NCI-H1417 (cell line): ENCODE measurements around the gene TK1.

Experiments used
- DNase-seq, 3 experiments: peaks; one replicate each; lab custom pipeline; 2025; lab: John Stamatoyannopoulos, UW

TK1 gene

DNA sequence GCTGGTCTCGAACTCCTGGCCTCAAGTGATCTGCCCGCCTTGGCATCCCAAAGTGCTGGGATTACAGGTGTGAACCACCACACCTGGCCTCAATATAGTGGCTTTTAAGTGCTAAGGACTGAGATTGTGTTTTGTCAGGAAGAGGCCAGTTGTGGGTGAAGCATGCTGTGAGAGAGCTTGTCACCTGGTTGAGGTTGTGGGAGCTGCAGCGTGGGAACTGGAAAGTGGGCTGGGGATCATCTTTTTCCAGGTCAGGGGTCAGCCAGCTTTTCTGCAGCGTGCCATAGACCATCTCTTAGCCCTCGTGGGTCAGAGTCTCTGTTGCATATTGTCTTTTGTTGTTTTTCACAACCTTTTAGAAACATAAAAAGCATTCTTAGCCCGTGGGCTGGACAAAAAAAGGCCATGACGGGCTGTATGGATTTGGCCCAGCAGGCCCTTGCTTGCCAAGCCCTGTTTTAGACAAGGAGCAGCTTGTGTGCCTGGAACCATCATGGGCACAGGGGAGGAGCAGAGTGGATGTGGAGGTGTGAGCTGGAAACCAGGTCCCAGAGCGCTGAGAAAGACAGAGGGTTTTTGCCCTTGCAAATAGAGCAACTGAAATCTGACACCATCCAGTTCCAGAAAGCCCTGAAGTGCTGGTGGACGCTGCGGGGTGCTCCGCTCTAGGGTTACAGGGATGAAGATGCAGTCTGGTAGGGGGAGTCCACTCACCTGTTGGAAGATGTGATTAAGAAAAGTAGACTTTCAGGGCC is 32.7 kb upstream of the TK1 start:
- DNase-seq: peak in 1 of 3 experiments; percentile 54

DNA sequence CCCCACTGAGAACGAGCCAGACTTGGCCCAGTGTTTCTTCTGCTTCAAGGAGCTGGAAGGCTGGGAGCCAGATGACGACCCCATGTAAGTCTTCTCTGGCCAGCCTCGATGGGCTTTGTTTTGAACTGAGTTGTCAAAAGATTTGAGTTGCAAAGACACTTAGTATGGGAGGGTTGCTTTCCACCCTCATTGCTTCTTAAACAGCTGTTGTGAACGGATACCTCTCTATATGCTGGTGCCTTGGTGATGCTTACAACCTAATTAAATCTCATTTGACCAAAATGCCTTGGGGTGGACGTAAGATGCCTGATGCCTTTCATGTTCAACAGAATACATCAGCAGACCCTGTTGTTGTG is 27.8 kb upstream of the TK1 start:
- DNase-seq: peak in 1 of 3 experiments; percentile 54

DNA sequence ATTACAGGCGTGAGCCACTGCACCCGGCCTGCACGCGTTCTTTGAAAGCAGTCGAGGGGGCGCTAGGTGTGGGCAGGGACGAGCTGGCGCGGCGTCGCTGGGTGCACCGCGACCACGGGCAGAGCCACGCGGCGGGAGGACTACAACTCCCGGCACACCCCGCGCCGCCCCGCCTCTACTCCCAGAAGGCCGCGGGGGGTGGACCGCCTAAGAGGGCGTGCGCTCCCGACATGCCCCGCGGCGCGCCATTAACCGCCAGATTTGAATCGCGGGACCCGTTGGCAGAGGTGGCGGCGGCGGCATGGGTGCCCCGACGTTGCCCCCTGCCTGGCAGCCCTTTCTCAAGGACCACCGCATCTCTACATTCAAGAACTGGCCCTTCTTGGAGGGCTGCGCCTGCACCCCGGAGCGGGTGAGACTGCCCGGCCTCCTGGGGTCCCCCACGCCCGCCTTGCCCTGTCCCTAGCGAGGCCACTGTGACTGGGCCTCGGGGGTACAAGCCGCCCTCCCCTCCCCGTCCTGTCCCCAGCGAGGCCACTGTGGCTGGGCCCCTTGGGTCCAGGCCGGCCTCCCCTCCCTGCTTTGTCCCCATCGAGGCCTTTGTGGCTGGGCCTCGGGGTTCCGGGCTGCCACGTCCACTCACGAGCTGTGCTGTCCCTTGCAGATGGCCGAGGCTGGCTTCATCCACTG is 27.3 kb upstream of the TK1 start, which contains the start of gene BIRC5:
BIRC5 (plus strand) TSS at position 238 of the 690 bp plus-strand sequence; CDS start at position 302, 64 bp downstream.
- DNase-seq: peak; percentile 90 to 96 (median 93)

DNA sequence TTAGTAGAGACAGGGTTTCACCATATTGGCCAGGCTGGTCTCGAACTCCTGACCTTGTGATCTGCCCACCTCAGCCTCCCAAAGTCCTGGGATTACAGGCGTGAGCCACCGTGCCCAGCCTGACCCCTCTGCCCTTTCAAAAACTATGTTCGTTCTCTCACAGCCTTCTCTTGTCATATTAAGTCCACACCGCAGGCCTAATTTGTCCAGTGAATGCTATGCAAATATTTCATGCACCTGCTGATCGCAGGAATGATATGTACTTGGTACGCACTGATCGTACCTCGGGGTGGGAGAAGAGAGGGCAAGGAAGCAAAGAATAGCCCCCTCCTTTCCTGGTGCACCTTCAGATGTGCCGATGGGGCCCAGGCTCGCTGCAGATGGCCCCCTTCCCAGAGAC is 24.2 kb upstream of the TK1 start:
- peak in 1 of 3 experiments; percentile 10 for DNase-seq

DNA sequence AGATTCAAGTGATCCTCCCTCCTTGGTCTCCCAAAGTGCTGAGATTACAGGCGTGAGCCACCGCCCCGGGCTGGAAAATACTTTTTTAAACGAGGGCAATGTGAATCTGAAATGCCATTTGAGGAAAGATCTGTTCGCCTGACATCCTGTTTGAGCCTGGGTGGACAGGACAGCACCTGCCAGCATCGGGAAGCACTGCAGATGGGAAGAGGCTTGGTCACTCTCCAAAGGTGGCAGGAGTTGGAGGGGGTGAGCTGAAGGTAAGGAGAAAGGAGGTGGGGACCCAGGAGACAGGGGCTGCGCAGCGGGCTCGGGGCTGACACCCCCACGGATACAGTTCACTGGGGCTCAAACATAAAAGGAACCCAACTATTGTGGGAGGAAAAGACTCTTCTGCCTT is 23.3 kb upstream of the TK1 start:
- DNase-seq: no peak

DNA sequence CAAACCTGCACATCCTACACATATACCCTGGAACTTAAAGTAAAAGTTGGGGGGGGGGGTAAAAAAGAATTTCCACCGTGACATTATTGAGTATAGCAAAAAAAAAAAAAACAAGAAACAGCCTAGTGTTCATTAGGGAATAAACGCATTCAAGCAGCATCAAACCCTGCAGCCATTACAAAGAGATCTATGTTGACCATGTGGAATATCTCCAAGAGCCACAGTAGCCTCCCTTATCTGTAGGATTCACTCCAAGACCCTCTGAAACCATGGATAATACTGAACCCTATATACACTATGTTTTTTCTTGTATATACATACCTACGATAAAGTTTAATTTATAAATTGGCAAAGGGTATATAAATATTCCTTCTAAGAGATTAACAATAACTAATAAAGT is 21.6 kb upstream of the TK1 start:
- no peak for DNase-seq

DNA sequence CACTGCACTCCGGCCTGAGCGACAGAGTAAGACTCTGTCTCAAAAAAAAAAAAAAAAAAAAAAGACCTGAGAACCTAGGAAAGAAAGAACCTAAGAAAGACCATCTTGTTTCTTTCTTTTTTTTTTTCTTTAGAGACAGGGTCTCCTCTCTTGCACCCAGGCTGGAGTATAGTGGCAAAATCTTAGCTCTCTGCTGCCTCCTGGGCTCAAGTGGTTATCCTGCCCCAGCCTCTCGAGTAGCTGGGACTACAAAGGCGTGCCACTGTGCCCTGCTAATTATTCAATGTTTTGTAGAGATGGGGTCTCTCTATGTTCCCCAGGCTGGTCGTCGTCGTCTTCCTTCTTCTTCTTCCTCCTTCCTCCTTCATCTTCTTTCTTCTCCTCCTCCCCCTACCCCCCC is 19.4 kb upstream of the TK1 start:
- DNase-seq: no peak

DNA sequence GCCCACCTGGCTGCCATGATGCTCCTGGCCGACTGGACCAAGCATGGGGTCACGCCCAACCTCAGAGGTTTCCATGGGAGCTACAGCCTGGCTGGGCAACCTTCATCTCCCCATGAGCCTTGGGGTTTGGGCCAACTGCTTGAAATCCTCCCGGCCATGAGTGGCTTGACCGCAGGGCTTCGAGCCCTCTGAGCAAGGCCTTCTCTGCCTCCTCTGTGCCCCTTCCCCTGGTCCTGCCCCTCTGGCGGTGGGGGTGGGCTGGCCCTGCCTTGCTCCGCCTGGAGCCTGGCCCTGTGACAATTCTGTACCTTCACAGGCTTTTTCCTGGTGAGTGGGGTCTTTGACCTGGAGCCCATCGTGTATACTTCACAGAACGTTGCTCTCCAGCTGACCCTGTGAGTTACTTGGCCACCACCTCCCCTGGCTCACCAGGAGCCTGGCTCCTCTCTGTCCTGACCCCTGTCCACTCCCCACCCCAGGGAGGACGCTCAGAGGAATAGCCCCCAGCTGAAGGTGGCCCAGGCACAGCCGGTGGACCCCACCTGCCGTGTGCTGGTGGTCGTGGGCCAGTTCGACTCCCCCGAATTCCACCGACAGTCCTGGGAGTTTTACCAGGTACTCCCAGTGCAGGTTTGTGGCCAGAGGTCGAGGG is 18.4 kb upstream of the TK1 start:
- no peak for DNase-seq

DNA sequence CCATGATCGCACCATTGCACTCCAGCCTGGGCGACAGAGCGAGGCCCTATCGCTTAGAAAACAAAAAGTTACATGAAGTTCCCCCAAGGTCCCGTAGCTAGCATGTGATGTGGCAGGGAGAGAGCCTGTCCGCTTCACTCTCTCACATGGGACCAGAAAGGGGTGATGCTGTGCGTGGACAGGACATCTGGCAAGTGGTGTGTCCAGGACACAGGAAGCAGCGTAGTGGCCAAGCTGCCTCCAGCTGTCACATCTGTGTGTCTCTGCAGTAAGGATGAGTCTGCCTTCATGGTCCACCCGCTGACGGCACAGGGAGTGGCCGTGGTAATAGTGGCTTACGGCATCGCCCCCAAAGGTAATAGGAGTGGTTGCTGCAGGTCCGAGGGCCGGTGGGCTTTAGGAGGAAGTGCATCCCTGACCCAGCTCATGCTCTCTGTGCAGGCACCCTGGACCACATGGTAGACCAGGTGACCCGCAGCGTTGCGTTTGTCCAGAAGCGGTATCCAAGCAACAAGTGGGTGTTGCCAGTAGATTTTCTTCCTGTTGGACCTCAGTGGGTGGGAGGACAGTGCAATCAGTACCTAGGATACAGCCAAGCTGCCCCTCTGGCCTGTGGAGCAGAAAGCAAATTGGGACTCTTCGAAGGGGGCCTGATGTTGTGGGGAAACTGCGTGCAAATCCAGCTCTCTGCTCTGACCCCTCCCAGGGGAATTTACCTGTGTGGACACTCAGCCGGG is 17.7 kb upstream of the TK1 start:
- DNase-seq: no peak

DNA sequence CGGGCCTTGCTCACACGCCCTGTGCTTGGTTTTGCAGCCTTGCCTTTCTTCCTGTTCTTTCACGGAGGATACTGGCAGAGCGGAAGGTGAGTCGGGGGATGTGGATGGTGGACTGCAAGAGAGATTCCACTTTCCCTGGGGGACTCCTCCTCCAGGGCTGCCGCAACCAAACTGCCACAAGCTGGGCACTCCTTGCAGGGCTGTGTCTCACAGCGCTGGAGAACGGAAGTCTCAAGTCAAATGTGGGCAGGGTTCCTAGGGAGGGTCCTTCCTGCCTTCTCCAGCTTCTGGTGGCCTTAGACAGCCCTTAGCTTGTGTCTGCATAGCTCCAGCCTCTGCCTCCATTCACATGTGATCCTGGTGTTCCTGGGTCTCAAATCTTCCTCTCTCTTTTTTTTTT is 15.8 kb upstream of the TK1 start:
- DNase-seq: no peak

DNA sequence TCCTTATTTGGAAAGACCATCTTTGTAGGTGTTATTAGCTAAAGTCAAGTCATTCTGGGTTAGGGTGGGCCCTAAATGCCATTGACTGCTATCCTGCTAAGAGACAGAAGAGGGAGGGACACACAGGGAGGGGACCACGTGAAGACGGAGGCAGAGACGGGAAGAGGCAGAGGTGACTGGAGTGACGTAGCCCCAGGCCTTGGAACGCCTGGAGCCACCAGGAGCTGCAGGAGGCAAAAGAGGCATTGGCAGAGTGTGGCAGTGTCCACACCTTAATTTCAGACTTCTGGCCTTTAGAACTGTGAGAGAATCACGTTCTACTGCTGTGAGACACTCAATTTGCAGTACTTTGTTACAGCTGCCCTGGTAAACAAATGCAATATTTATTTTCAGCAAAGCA is 13.6 kb upstream of the TK1 start:
- DNase-seq: no peak

DNA sequence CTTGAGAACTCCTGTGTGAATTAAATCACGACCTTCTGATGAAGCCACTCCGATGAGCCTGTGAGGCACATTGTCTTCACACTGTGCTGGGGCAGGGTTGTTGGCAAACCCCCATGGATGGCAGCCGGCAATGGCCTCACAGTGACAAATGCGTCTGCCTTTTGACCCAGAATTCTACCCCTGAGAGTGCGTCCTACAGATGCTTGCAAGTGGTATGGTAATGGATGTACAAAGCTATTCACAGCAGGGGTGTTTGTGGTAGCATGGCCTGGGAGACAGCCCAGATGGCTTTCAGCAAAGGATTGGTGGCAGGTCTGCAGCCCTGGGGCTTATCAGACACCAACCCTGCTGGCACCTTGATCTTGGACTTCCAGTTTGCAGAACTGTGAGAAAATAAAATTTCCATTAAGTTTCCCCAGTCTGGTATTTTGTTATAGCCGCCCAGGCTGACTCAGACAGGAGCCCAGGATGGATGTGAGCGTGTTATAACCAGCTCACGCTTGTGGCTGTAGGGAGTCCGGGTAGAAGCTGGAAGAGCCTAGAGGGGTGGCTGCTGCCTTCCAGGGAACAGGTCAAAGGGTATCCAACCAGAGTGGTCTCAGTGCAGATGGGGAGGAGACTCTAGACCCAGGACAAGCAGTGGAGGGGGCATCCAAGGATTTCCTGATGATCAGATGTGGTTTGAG is 10.4 kb upstream of the TK1 start:
- peak in 1 of 3 experiments; percentile 29 for DNase-seq

DNA sequence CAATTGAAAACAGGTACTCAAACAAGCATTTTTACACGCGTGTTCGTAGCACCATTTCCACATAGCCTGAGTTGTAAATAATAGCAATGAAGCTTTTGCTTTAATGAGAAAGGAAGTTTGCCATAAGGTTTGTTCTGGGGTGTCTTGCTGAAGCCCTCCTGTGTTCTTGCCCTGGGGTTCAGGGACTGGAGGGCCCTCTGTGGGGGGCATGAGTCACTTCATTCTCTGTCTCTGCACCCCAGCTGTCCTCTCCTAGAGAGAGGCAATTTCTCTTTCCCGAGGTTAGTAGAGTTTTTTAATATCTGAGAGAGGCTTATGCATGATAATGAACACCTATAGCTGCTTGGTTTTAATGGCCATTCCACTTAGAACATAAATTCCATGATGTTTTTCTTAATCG is 9.9 kb upstream of the TK1 start:
- DNase-seq: no peak

DNA sequence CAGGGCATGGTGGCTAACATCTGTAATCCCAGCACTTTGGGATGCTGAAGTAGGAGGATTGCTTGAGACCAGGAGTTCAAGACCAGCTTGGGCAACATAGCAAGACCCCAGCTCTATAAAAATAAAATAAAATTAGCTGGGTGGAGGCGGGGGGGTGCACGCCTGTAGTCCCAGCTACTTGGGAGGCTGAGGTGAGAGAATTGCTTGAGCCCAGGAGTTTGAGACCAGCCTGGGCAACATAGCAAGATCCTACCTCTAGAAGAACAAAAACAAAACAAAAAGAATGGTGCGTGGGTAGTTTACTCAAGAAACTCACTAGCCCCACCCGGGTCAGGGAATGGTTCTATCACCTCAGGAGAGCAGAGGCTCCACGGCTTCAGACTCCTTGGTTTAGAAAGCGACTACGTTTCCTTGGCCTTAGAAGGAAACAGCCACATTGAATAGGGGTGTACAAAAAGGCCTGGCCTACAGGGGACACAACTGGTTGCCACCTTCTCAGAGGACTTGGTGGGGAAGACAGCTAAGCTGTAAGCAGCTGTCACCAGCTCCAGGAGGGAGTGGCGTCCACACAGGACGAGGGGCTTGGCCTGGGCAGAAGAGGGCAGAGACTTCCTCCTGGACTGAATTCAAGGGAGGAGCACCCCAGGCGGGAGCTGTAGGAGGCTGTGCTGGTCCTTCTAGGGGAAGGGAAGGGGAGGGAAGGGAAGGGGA is 716 bp downstream of the TK1 start:
- peak in 1 of 3 experiments; percentile 48 for DNase-seq

DNA sequence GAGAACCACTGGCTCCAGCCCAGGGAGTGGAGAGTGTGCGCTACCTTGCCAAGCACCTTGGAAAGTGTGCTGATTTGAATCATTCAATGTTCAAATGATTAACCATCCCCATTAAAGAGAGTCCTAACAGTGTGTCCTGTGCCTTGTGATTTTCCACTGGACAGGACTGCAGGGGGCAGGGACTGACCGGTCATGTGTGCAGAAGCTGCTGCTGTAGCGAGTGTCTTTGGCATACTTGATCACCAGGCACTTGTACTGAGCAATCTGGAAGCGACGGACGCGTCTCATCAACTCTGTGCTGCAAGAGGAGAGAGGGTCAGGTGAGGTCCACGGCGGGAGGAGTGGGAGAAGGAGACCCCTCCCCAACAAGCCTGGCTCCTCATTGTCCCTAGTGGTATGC is 2.0 kb downstream of the TK1 start:
- no peak for DNase-seq

DNA sequence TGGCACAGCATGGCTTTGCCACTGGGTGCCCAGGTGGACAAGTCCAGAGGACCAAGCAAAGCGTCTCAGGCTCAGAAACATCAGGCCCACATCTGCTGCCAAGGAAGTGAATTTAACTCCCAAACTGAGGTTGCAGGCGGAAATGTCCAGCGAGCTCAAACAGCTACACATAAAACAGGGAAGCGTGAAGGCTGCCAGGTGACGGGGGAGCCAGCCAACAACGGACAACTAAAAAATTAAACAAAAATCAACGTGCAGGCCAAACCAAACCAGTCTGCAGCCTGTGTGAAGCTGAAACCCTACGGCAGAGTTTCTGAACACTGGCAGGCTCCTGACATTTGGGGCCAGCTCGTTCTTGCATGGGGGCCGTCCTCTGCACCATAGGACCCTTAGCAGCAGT is 2.5 kb downstream of the TK1 start:
- DNase-seq: no peak

DNA sequence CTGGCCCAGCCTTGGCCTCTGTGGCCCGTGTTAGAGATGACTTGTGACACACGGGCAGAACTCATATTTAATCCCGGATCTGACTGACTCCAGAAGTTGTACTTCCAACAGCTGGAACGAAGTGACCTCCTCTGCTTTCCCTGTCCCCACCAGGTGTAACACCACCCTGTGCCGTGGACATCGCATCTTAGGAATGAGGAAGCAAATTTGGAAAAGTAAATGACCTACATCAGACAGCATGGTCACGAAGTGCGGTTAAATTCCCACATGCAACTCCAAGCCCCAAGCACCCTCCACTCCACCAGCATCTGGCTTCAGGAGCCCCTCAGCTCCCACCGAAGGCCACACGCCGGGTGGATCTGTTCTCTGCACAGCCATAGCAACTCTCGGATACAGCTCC is 2.9 kb downstream of the TK1 start:
- DNase-seq: no peak

DNA sequence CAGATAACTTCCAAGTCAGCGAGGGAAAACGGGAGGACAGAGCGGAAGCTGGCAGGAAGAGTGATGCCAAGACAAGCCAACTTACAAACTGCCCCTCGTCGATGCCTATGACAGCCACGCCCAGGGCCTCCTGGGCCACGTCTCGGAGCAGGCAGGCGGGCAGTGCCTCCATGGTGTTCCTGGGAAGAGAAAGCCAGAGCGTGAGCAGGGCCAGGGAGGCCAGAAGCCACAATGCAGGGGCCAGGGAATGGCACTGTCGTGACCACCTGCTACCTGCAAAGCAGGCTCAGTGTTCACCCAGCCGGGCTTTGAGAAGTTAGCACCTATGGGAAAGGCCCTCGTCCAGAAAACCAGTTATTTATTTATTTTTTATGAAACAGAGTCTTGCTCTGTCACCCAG is 4.3 kb downstream of the TK1 start:
- no peak for DNase-seq

DNA sequence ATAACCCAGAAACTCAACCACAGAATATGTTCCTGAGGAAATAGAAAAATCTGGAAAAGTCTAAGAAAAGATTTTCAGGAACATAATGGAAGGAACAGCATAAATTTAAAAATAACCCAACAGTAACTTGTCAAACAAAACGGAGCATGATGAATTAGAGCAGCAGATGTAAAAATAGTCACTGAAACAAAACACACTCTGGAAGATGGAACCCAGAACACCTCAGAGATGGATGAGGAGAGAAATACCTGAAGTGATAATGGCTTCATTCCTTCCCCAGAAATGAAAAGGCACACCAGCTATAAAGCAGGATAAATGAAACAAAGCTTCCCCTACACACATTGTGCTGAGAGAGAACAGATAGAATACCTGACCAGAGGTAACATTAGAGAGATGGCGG is 6.3 kb downstream of the TK1 start:
- no peak for DNase-seq

DNA sequence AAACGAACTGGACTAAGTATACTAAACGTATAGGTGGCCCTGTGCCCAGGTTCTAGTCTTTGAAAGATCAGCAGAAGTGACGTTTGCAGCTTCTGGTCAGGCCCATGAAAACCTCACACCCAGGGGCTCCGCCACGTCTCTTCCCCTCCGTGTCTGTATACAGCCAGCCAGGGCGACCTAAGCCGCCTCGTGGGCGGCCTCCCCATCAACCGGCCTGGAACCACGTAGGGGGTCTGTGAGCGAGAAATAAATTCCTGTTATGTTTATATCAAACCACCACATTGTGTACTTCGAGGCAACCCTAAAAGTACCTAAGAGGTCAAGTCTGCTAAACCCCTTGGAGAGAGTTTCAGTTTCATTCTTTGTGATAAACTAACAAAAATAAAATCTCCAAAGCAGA is 6.8 kb downstream of the TK1 start:
- no peak for DNase-seq

DNA sequence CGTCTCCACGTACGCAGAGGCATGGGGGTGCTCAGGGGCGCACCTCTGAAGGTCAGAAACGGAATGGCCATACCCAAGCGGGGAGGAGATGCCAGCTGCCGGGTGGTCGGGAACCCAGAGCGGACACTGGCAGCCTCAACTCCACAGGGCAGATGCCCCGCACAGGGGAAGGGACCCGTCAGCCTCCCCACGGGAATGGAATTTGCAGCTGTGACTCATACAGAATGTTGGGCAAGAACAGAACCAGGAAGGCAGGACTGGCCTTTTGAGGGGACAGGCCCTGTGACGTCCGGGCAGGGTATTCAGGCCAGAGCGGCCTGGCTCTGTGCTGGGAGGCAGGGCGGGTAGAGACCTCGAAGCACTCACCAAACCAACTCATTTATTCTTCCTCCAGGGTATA is 7.5 kb downstream of the TK1 start:
- no peak for DNase-seq
